Ovary (tissue), 3 donors: ENCODE results near the gene KPNA4.

Experiments
- CTCF ChIP-seq, 3 donors: fragments of 450-650 bp in 2 of 3; fragments of 200-600 bp in 1 of 3; IDR thresholded peaks; one replicate each; pipeline versions ENCODE4 v1.5.1 to v1.8.0; 2016 to 2022; ENCODE audit warnings: antibody characterized with exemption in 3 of 3, mild to moderate bottlenecking in 1 of 3
- EP300 ChIP-seq: sonication (generic); formaldehyde crosslinking; IDR thresholded peaks from one replicate; pipeline ENCODE4 v1.6.1; 2017; ENCODE audit warnings: antibody characterized with exemption
- POLR2A ChIP-seq: fragments of 450-650 bp; IDR thresholded peaks from one replicate; pipeline ENCODE4 v1.6.1; 2017; ENCODE audit warnings: antibody characterized with exemption, mild to moderate bottlenecking, moderate library complexity
- donor health status: DM: no; HTN: no; CAD: no.

- TF ChIP-seq CTCF (IDR thresholded peaks at IDR 0.05) (no peak), POLR2A (no peak), EP300 (no peak)
These were observed 93.5 kb downstream of the KPNA4 start for GRCh38 chr3:160471892-160472291.
